Midbrain (tissue), 1 donor: ENCODE data around the gene PRR18.
A peak's percentile ranks its signal among the peaks of the same experiment; 100 is the strongest.

Experiments
- DNase-seq: peaks from one replicate; lab custom pipeline; 2025; lab: John Stamatoyannopoulos, UW

Gene PRR18

DNA sequence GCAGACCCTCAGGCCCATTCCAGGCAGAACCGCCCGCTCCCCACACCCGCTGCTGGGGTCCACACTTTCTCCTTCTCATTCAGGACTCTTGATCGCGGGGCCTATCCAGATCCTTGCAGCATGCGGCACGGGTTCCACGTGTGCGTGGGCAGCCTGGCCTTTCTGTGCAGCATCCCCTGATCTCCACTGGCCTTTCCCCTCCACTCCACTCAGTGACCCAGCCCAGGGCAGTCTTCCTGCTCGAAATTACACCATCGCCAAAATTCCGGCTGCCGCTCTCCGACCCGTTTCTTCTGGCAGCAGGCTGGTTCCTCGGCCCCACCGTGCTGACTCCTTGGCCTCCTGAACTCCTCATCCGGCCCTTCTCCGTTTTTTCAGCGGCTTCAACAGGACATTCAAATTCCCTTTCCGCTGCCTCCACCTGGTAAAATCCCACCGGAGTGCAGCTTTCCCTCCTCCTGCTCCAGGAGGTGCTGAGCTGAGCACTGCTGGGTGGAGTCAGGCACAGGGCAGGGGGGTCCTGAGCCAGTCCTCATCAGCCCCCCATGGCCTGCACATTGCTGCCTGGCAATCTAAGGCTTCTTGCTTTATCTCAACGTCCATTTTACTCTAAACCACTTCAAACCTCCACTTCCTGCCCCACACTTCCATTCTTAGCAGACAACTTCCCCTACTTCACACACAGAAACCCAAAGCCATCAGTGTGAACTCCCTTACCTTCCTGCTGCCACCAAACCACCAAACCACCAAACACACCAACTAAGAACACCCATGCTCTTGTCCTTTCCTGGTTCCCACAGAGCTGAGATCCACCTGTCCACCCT lies 25.2 kb upstream of the PRR18 start:
- DNase-seq = no peak

DNA sequence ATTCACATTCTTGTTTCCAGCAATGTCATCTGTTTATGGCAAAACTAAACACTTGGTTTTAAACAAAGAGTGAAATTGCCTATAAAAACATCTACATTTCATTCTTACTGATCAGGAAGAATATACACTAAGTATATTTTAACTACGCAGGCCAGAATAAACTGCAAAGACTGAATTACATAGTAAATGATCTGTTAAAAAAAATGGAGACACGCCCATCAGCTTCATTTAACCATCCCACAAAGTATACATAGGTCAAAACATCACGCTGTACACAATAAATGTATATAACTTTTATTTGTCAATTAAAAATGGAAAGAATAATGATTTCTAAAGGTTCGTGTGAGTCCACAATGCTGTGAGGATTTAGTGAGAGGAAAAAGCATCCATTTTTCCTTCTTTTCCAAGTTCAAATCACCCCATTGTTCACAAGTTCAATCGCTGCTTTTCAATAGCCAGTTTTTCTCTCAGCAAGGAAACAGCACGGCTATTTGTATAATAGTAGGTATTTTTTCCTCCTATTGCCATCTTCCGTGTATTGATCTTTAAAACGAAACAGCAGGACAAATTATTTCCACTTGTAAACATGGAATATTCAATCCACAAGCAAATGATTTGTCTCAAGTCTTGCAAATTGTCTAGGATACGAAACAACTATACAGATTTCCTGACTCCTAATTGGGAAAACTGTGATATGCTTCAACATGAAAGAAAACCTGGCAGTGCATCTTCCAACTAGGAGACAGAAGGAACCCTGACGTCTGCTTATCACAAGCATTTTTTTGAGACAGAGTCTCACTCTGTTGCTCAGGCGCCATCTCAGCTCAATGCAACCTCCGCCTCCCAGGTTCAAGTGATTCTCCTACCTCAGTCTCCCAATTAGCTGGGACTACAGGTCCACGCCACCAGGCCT lies 23.6 kb upstream of the PRR18 start:
- no peak for DNase-seq

DNA sequence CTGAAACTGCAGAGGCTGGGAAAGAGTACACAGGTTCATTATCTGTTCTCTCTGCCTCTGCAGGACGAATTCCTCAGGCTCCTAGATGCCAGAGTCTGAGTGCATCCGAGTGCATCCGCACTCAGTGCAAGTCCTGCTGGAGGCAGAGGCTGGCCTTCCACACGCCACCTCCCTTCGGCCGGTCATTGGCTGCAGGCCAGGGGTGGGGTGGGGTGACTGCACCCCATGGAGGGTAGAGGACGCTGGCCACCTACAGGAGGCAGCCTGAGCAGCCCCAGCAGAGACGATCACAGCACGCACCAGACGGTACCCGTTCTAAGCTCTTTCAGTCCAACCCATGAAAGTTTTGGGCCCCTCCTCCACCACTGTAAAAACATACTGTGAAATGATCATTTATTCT lies 22.4 kb upstream of the PRR18 start:
- DNase-seq = peak; percentile 80

DNA sequence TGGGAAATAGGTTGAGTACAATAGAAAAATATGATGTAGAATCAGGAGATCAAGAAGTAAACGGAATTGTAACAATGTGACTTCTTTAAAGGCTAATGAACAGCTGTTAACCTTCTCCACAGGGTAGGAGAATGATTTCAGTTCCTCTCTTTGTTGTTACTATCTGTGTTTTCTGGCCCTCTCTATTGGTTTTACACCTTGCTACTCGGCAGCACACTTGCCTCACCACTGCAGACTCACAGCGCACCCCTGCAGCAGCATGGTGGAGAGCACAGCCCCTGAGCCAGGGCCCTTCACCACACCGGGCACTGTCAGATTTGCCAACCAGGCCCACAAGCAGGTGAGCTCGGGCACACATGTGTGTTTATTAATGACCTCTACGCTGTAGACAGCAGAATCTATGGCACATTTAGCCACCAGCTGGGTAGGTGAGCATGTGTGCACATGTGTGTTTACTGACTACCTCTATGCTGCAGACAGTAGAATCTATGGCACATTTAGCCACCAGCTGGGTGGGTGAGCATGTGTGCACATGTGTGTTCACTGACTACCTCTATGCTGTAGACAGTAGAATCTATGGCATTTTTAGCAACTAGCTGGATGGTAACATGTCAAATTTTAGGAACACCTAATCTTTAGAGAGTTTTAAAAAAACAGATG lies 17.3 kb upstream of the PRR18 start:
- no peak for DNase-seq

DNA sequence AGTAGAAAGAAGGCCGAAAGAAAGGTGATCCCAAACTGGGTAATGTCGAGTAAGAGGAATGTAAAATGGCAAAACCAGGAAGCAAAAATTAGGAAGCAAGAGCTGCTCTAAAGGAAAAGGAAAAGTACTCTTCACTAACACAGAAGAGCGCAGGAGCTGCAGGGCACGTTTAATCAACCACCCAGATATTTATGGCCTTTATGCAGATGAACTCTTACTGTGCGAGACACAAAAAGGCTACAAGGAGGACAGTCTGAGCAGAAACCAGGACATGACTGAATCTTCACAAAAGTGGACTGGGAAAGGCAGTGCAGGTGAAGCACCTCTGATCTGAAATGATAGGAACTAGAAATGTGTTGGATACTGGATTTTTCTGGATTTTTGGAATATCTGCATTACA lies 15.2 kb upstream of the PRR18 start:
- DNase-seq = no peak

DNA sequence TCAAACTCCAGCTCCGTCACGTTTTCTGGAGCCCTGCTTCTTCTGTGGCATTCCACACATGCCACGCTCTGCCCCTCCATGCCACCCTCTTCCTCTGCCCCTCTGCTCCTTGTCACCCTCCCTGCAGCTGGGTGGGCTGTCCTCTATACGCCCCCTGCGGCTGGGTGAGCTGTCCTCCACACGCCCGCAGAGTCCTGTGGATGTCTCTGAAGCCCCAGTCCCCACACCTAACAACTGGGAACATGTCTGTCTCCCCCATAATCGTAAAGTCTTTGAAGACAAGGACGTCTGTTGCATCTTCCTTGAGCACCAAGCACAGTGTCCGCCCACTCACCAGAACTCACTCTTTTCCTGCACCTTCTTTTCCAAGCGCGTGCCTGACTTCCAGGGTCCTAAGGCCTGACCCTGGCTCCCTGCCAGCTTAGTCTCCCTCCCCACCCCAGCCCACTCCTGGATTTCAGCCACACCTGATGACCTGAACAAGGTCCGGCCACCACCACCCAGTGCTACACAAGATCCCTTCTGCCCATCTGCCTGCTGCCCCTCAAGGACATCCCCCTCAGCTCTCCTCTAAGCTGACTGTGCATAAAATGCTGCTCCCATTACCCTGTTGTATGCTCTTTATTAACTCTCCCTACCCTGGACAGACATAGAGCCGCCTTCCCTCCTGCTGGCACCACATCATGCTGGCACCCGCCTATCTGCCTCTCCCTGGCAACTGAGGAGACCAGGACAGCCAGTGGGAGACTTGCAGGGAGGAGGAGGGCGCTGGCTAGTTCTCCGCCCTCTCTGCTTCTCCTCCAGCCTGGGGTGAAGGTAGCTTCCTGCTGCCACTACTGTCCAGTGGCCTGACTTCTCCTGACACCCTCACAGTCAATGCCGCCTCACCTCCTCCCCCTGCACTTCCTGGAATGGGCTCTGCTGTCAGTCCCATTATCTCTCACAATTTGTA lies 10.7 kb upstream of the PRR18 start:
- no peak for DNase-seq

DNA sequence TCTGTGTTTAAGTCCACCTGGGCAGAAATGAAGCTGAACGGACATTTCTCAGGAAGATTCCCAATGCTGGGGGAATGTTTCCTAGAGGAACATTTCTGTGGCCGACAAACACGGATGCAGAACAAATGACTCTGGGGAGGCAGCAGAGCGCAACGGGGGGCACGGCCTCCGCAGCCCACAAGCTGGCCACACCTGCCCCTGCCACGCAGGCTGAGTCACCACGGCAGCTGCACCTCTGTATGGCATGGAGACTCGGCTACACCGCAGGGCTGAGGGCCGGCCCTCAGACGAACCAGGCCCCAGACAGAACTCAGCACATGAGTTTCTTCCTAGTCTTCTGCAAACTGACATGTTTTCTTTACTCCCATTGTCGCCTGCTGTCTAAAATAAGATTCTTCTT lies 10.0 kb upstream of the PRR18 start:
- DNase-seq = no peak

DNA sequence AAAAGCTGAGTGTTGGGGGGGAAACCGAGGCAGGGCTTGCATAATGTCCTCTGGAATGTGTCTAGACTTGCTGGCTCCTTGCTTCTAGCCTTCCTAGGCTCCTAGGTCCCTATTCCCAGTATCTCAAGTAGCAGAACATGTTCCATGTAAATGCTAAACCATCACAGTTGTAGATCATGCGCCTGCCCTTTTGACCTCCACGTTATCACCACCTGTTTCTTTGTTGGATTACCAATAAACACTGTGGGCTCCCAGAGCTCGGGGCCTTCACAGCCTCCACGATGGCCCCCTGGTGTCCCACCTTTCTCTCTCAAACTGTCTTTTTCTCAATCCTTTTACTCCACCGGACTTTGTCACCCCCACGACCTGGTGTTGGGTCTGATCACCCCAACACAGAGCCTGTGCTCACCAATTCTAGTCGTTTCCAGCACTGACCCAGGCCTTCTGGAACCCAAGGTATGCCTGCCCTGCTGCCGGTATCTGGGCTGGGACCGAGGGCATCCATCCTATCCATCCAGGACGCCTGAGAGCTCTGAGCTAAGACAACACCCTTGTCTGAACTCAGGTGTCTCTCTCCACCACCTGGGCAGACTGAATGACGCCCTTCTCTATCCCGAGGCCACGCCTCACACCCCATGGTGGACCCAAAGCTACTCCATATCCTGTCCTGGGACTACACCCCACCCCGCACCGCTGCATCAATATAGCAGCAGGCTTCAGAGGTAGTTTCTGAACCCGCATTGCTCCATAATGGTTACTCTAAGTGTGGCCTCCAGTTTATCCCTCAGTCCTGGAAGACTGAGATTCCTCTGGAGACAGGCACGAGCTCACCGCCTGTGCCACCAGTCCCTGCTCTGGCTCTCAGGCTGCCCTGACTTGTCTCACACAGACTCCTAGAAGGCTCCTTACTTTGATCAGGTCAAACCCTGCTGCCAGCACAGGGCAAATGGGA lies 9.3 kb upstream of the PRR18 start:
- no peak for DNase-seq

DNA sequence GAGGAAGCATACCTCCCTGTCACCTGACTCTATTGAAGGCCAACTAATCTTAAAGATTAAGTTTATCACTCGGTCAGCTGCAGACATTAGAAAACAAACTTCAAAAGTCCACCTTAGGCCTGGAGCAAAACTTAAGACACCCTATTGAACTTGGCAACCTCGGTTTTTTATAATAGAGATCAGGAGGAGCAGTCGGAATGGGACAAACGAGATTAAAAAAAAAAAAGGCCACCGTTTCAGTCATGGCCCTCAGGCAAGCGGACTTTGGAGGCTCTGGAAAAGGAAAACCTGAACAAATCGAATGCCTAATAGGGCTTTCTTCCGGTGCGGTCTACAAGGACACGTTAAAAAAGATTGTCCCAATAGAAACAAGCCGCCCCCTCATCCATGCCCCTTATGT lies 7.2 kb upstream of the PRR18 start:
- no peak for DNase-seq

DNA sequence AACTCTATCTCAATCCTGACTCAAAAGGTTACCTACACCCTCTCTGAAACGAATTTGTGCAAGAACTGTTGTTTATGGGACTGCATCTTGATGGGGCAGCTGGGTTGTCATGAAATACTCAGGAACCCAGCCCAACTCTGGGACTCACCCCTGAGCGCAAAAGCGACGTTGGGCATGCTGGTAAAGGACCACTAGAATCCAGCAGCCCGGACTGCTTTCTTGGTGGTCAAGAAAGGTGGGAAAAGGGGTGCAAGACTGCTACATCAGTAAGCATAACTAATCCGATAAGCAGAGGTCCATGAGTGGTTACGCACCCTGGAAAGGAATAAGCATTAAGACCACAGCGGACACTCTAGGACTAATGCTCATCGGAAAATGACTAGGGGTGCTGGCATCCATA lies 6.3 kb upstream of the PRR18 start:
- no peak for DNase-seq

DNA sequence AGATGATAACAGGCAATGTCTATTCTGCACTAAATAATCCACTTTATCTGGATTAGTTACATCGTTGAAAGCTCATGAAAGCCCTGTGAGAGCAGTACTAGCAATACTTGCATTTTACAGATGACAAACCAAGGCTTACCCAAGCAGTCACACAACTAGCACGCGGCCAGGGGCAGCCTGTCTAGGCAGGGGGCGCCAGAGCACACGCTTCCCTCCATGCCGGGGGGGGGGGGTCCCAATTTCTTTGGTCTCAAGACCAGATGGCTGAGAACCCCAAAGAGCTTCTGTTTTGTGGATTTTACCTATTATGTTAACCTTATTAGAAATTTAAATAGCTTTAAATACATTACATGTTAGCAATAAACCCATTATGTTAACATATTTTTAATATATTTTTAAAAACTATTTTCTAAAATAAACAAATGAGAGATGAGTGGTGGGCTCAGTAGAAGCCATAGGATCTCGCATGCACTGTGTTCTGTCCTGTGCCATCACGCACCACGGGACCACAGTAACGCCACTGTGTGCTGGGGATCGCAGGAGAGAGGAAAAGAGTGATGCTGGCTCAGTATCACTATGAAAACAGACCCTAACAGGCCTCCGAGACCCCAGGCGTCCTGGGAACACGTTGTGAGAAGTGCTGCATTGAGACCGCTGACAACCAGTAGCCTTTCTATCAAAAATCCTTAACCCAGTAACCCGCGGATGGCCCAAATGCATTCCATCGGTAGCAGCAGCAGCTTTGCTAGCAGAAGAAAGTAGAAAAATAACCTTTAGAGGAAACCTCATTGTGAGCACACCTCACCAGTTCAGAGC lies 5.3 kb upstream of the PRR18 start:
- peak; percentile 57 for DNase-seq

DNA sequence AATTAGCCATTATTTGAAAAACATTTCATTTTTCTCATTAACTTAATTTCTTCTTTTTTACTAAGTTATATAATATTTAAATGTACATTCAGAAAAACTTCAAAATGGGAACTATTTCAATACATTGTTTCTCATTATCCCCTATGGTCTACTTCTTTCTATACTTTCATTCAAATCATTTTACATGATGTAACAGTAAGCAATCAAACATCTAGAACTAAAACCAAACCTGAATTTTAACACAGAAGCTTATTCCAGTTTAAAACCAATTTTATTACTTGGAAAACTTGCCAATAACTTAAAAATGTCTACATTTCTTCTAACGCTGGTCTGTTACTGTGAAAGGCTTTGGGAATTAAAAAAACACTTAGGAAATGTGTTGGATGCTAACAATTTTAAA lies 4.6 kb upstream of the PRR18 start:
- no peak for DNase-seq

DNA sequence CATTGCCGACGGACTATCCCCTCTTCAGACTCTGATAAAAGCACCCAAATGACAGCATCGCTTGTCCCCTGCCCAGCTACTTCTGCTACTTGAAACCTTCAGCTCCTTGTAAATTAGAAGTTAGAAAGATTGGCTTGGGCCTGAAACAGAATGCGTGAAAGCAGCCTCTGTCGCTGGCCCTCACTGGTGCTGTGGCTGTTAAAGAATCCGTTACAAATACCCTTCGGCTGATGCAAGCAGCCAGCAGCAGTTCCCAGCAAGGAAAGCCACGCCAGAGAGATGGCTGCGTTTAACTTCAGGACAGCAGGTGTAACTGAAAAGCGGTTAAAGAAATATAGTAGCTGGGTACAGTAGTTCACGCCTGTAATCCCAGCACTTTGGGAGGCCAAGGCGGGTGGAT lies 2.4 kb upstream of the PRR18 start:
- DNase-seq = no peak

DNA sequence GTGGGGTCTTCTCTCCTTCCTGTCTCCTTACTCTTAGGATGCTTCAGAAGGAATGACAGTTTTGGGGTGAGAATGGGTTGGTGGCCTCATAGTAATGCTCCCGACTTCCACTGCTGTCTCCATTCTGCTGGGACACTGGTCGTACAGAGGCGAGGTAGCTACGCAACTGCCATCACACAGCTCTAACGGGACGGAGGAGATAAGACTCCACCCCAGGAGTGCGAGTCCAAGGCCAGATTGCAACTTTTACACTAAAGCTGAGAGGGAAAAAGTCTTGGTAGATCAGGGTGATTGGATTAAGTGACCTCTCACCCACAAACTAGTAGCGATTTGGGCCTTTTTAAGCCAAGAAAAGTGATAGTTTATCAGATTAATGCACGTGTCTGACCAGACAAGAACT lies 1.8 kb upstream of the PRR18 start:
- no peak for DNase-seq

DNA sequence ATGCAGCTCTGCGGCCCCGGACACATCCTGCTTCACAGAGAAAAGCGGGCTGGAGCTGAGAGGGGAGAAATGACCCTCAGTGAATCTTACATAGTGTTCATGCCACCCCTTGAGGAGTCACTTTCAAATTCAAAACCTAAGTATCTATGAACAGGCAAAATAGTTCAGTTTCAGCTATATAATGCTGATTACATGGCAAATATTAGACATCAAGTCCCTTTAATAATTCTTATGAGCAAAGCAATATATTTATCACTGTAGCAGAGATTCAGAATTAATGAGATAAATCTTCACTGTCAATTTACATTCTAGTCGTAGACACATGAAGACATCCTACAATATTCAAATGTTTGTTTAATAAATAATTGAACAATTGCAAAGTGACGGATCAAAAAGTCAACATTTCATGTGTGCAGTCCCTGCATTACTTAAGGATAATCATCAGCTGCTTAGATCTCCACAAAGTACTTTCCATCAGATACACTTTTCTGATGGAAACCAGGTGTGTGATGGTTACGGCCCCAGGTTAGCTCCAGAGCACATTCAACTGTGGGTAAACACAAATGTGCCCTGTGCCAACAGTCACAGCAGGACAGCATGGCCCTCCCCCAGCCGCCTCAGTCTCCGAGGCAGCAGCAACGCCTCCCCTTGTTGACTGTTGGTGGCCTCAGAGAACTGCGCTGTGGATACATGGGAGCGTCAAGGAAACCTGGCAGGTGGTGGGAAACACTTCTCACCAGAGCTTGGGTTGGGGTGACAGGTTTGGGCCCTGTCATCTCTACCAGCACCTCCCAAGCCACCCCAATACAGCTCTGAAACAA lies 787 bp upstream of the PRR18 start:
- DNase-seq = peak; percentile 63

DNA sequence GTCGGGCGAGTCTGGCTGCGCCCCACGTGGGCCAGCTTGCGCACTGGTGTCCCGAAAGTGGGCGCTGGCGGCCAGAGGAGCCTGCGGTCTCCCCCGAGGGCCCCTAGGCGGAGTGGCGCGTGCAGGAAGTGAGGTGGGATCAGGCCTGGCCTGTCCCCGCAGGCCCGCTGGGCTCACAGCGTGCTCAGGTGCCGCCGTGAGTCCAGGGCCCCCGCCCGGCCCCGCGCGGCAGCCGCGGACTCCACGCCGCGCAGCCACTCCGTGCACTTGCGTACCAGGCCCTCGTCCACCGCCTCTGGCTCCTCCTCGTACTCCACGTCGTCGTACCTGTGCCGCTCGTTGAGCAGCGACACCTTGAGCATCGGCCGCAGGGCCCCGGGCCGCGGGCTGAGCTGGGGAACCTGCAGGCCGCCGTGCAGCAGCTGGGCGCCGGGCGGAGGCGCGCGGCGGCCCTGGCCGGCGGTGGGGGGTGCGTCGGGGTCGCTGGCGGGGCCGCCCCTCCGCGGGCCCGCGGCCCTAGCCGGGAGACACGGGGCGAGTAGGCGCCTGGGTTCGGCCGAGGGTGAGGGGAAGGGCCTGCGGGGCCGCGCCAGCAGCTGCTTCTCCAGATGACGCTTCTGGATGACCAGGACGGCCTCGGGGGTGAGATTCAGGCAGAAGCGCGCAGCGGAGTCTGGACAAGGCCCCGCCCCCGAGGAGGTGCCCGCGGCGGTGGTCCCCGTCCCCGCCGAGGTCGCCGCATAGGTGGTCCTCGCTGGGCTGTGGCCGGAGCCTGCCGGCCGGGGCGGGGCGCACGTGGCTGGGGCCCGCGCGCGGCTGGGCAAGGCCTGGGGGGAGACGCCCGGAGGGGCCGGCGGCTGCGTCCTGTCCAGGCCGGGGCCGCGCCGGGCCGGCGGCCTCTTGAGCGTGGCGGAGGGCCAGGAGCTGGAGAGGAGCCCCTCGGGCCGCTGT lies 835 bp downstream of the PRR18 start:
- peak; percentile 27 for DNase-seq

DNA sequence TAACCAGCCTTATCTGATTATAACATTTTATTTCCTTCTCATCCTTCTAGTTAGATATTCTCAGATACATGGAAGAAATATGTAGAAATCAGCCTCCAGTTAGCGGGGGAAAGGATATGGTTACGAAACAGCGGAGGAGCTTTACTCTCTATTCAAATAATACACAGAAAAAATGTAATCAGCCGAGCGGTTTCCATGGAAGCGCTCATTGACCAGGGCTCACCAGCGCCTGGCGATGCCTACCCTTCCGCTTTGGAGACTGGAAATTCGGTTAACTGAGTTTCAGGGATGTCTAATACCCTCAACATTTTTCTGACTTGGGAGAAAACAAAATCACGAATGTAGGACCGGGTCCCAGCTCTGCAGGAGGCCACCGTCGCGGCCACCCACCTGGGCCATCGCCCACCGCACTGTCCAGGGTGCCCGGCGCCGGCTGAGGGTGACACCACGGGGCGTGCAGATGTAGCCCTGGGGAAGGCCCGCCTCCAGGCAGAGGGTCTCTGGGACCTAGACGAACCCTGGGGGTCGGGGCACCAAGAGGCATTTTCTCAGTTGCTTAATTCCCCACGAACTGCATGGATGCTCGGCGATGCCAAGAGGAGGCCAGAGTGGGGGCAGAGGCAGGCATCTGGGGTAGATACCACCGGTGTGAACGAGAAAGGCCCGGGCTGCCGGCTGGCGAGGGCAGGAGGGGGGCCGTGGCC lies 1.7 kb downstream of the PRR18 start:
- peak; percentile 27 for DNase-seq
